H9 (cell line): ENCODE data around the gene XRN1. TPM values are rescaled to one million over a fixed set of nuclear protein-coding genes. Genes with fewer than 3 reads are reported as not detected.

ENCODE experiments used
- DNase-seq: peaks from one replicate; pipeline ENCODE4 v3.0.0-alpha.2; 2017
- H2AFZ ChIP-seq: one replicate; pipeline ENCODE4 v1.6.1; 2013; ENCODE audit warnings: mild to moderate bottlenecking, low read length, control low read depth, moderate library complexity
- H2AK5ac ChIP-seq: 2 replicates; pipeline ENCODE4 v1.6.1; 2013; ENCODE audit warnings: low read length, control low read depth, mixed read lengths; ENCODE audit not compliant: insufficient read length
- H2BK120ac ChIP-seq: one replicate; pipeline ENCODE4 v1.6.1; 2013; ENCODE audit warnings: low read depth, mild to moderate bottlenecking, low read length, control low read depth, inconsistent platforms; ENCODE audit not compliant: poor library complexity, severe bottlenecking
- H2BK12ac ChIP-seq: 2 replicates; pipeline ENCODE4 v1.6.1; 2013; ENCODE audit warnings: low read length, control low read depth, mixed read lengths, low read depth; ENCODE audit not compliant: insufficient read length
- H2BK15ac ChIP-seq: 2 replicates; pipeline ENCODE4 v1.6.1; 2013; ENCODE audit warnings: low read depth, low read length, control low read depth
- H2BK20ac ChIP-seq: one replicate; pipeline ENCODE4 v1.6.1; 2013; ENCODE audit warnings: low read depth, mild to moderate bottlenecking, low read length, control low read depth, inconsistent platforms; ENCODE audit not compliant: poor library complexity, severe bottlenecking
- H2BK5ac ChIP-seq: 2 replicates; pipeline ENCODE4 v1.6.1; 2013; ENCODE audit warnings: low read length, control low read depth, mixed read lengths; ENCODE audit not compliant: insufficient read length
- H3K14ac ChIP-seq: 2 replicates; pipeline ENCODE4 v1.6.1; 2013; ENCODE audit warnings: low read length, control low read depth; ENCODE audit not compliant: insufficient read depth
- H3K18ac ChIP-seq: 2 replicates; pipeline ENCODE4 v1.6.1; 2013; ENCODE audit warnings: low read depth, mild to moderate bottlenecking, mixed read lengths, low read length, control low read depth; ENCODE audit not compliant: insufficient read length
- H3K23ac ChIP-seq: 2 replicates; pipeline ENCODE4 v1.6.1; 2013; ENCODE audit warnings: low read length, control low read depth, mixed read lengths, low read depth; ENCODE audit not compliant: insufficient read length
- H3K23me2 ChIP-seq: 2 replicates; pipeline ENCODE4 v1.6.1; 2013; ENCODE audit warnings: low read depth, mild to moderate bottlenecking, mixed read lengths, low read length, control low read depth; ENCODE audit not compliant: insufficient read length, poor library complexity, severe bottlenecking
- H3K27ac ChIP-seq: 2 replicates; pipeline ENCODE4 v1.5.1; 2013; ENCODE audit warnings: low read length, control low read depth, mixed read lengths, low read depth; ENCODE audit not compliant: insufficient read length
- H3K27me3 ChIP-seq: 2 replicates; pipeline ENCODE4 v1.6.1; 2013; ENCODE audit warnings: low read length, control low read depth, inconsistent platforms; ENCODE audit not compliant: insufficient read depth
- H3K4ac ChIP-seq: 2 replicates; pipeline ENCODE4 v1.6.1; 2013; ENCODE audit warnings: low read depth, mild to moderate bottlenecking, control low read depth, inconsistent platforms, low read length, moderate library complexity
- H3K4me1 ChIP-seq: 2 replicates; pipeline ENCODE4 v1.6.1; 2013; ENCODE audit warnings: low read length, control low read depth, inconsistent platforms; ENCODE audit not compliant: insufficient read depth
- H3K4me2 ChIP-seq: 2 replicates; pipeline ENCODE4 v1.6.1; 2013; ENCODE audit warnings: low read length, control low read depth, mixed read lengths; ENCODE audit not compliant: insufficient read length, insufficient read depth
- H3K56ac ChIP-seq: 2 replicates; pipeline ENCODE4 v1.6.1; 2013; ENCODE audit warnings: low read depth, mild to moderate bottlenecking, mixed read lengths, low read length, control low read depth; ENCODE audit not compliant: insufficient read length
- H3K79me1 ChIP-seq: 2 replicates; pipeline ENCODE4 v1.6.1; 2013; ENCODE audit warnings: low read depth, mild to moderate bottlenecking, moderate library complexity, low read length, control low read depth, inconsistent platforms; ENCODE audit not compliant: insufficient read depth, poor library complexity, severe bottlenecking
- H3K79me2 ChIP-seq: 2 replicates; pipeline ENCODE4 v1.6.1; 2013; ENCODE audit warnings: low read length, control low read depth, inconsistent platforms; ENCODE audit not compliant: insufficient read depth
- H3K9ac ChIP-seq: 2 replicates; pipeline ENCODE4 v1.6.1; 2013; ENCODE audit warnings: low read length, control low read depth, mixed read lengths; ENCODE audit not compliant: insufficient read length; ENCODE audit errors: extremely low read depth
- H3K9me3 ChIP-seq: one replicate; pipeline ENCODE4 v1.6.1; 2013; ENCODE audit warnings: low read depth, low read length, inconsistent platforms; ENCODE audit not compliant: control insufficient read depth
- H3T11ph ChIP-seq: one replicate; pipeline ENCODE4 v1.6.1; 2013; ENCODE audit warnings: mild to moderate bottlenecking, low read length, control low read depth, inconsistent platforms
- H4K20me1 ChIP-seq: one replicate; pipeline ENCODE4 v1.6.1; 2013; ENCODE audit not compliant: control insufficient read depth, insufficient read length, insufficient read depth
- H4K5ac ChIP-seq: 2 replicates; pipeline ENCODE4 v1.6.1; 2013; ENCODE audit warnings: low read depth, mild to moderate bottlenecking, mixed read lengths, low read length, control low read depth; ENCODE audit not compliant: insufficient read length
- H4K8ac ChIP-seq: replicated peaks from 2 replicates; pipeline ENCODE4 v1.6.1; 2013; ENCODE audit warnings: low read length, control low read depth, mixed read lengths, low read depth; ENCODE audit not compliant: insufficient read length
- H4K91ac ChIP-seq: 2 replicates; pipeline ENCODE4 v1.6.1; 2013; ENCODE audit warnings: low read depth, mild to moderate bottlenecking, moderate library complexity, mixed read lengths, low read length, control low read depth; ENCODE audit not compliant: insufficient read length
- H3K27ac Mint-ChIP-seq, 3 experiments: 2 replicates in 2 of 3; 3 replicates in 1 of 3; pipeline ENCODE4 v1.8.0; 2020 to 2021; ENCODE audit warnings: mixed read lengths in 3 of 3, mild to moderate bottlenecking in 1 of 3, moderate library complexity in 1 of 3
- H3K27me3 Mint-ChIP-seq: 2 replicates; pipeline ENCODE4 v1.8.0; 2021; ENCODE audit warnings: low read depth, mild to moderate bottlenecking, moderate library complexity, mixed read lengths
- H3K36me3 Mint-ChIP-seq, 3 experiments: 2 replicates in 2 of 3; 3 replicates in 1 of 3; pipeline ENCODE4 v1.8.0; 2020 to 2021; ENCODE audit warnings: low read depth in 3 of 3, mixed read lengths in 3 of 3; ENCODE audit not compliant: insufficient read depth in 1 of 3
- H3K4me1 Mint-ChIP-seq, 2 experiments: 2 replicates each; pipeline ENCODE4 v1.8.0; 2020; ENCODE audit warnings: mixed read lengths in 2 of 2
- H3K4me3 Mint-ChIP-seq, 2 experiments: 2 replicates in 1 of 2; 3 replicates in 1 of 2; pipeline ENCODE4 v1.8.0; 2020 to 2021; ENCODE audit warnings: mild to moderate bottlenecking in 2 of 2, mixed read lengths in 2 of 2, moderate library complexity in 1 of 2
- H3K9me3 Mint-ChIP-seq, 2 experiments: 2 replicates in 1 of 2; 3 replicates in 1 of 2; pipeline ENCODE4 v1.8.0; 2020; ENCODE audit warnings: mild to moderate bottlenecking in 2 of 2, mixed read lengths in 2 of 2, moderate library complexity in 1 of 2
- CTCF ChIP-seq: fragments of 200-600 bp; sonication (generic); conservative IDR thresholded peaks from 3 replicates; pipeline ENCODE4 v1.8.0; 2021; ENCODE audit warnings: antibody characterized with exemption, mild to moderate bottlenecking
- total RNA-seq: library from RNA; stranded (reverse); gene quantifications from 2 replicates; pipeline ENCODE4 v1.2.1, GENCODE V29; 2021

The XRN1 gene
- total RNA-seq, 1 experiment from 2014 or later, result 15.0 TPM

- Histone ChIP-seq H3K18ac (no peak overlapping the region), H3K23me2 (no peaks in the 10 kb centered on the region), H2BK15ac (no peak overlapping the region), H2AK5ac (no peak overlapping the region), H2BK12ac (no peak overlapping the region), H3K4me1 (no peaks in the 10 kb centered on the region), H3K79me2 (no peaks in the 10 kb centered on the region), H3K79me1 (peaks cover 3% of the 10 kb centered on the region), H3K4me2 (no peak overlapping the region), H2BK120ac (no peak overlapping the region), H3K27ac (no peak overlapping the region), H3T11ph (no peak overlapping the region), H3K14ac (no peak overlapping the region), H2BK5ac (no peak overlapping the region), H3K9ac (no peak overlapping the region), H3K56ac (no peak overlapping the region), H3K9me3 (no peaks in the 10 kb centered on the region), H2AFZ (no peak overlapping the region), H4K5ac (no peak overlapping the region), H4K8ac (no peak overlapping the region), H3K4ac (no peak overlapping the region), H3K27me3 (no peaks in the 10 kb centered on the region), H4K91ac (no peak overlapping the region), H3K23ac (no peak overlapping the region), H2BK20ac (no peak overlapping the region), H4K20me1 (no peaks in the 10 kb centered on the region)
- no peak overlapping the region for H3K4me3 Mint-ChIP-seq
- peaks cover 0 to 3% of the 10 kb centered on the region in 2 experiments; a peak in 1 of 4 replicates for H3K4me1 Mint-ChIP-seq
- DNase-seq, result no peak
- H3K9me3 Mint-ChIP-seq, result no peaks in the 10 kb centered on the region
- no peaks in the 10 kb centered on the region for H3K27me3 Mint-ChIP-seq
- no peak for TF ChIP-seq CTCF
- H3K36me3 Mint-ChIP-seq, result peaks cover 0 to 11% (median 3%) of the 10 kb centered on the region in 3 experiments; a peak in 4 of 7 replicates
- no peak overlapping the region for H3K27ac Mint-ChIP-seq
Measured at GRCh38 chr3:142436951-142437585, 10.8 kb downstream of the XRN1 start.
